GF-D8 (cell line): ENCODE data around the gene JAG1.

Experiments used
- DNase-seq: peaks from one replicate; lab custom pipeline; 2025; lab: John Stamatoyannopoulos, UW

The JAG1 gene

DNA sequence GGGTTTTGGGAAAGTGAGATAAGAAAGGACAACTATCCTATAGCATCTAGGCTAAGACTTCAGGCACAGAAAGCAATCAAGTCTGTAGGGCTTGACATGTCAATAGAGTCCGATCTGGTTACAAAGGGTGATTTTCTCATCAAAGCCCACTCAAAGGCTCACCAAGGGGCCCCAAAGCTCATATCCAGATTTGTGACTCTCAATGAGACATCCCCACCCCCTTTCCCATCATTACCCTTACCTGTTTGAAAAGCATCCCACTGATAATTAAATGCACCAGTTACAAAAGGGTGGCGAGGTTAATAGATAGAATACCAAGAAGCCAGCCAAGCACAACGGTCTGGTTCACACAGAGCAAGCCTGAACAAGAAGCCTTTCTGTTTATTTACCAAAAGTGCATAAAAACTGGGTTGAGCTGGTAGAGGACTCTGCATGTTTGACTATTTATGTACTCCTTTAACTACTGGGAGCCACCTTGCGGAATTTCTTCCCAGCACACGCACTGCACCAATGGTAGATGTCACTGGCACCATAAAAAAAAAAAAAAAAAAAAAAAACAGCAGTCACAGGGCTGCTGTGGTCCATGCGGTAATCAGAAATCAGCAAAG lies 6.1 kb downstream of the JAG1 start:
- DNase-seq: no peak

DNA sequence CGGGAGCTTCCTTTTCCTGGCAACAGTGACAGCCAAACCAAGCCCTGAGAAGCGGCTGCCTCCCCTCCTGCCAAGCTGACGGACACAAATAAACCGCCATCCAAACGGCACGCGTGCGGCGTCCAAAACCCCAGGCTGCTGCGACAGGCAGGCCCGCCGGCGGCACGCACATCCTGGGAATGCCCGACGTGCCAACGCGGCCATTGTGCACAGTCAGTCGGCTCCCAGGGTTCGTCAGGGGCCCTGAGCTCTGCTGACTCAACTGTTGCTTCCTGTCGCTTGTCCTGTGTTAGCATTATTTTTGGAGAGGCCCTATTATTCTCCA lies 6.8 kb downstream of the JAG1 start:
- no peak for DNase-seq

DNA sequence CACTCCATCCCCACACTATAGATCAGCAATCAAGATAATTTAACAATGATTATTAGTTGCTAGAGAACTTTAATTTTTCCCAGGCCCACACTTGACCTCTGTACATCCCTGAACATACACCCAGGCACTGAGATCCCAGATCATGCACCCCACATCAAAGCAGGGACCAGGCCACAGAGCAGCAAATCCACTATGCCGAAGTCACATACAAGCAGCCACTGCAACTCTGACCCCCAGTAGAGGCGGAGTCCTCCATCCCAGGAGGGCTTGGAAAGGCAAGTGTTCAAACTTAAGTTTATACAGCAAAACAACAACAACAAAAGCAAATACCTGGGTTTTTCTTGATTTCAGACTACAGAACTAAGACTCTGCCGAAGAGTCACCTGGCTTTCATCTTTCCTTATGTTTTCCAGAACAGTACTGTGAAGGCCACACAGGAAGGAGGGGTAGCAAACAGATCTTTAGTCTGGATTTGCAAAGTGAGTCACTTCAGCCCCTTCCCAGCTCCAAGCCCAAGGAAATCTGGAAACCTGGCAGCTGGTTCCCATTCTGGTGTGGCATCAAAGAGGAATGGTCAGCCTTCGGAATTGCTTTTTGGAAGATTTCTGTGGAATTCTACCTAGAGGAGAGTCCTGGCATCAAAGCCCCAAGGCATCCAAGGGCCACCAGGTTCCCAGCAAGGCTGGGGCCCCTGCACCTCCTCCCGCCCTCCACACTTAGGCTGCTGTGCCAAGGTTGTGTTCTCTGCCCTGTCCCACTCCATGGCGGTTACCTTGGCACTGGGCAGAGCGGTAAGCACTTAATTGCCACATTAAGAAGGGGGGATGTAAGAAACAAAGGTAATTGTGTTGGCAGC lies 7.3 kb downstream of the JAG1 start:
- no peak for DNase-seq

DNA sequence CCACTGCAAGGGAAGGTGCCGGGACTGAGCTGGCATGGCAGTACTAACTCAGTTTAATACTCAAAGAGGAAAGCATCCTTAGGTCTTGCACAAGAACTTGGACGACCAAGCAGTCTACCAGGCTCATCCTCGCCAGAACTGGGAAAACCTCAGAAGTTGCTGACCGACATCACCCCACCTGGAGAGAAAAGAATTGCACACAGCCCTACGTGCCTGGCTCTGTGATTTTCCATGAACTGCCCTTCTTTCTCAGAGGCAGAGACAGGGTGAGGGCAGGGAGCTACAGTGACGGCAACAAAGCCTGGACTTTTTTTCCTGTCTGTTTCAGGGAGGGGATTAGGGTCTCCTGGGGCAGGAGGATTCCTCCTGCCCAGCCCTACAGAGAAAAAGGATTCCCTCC lies 8.0 kb downstream of the JAG1 start:
- no peak for DNase-seq

DNA sequence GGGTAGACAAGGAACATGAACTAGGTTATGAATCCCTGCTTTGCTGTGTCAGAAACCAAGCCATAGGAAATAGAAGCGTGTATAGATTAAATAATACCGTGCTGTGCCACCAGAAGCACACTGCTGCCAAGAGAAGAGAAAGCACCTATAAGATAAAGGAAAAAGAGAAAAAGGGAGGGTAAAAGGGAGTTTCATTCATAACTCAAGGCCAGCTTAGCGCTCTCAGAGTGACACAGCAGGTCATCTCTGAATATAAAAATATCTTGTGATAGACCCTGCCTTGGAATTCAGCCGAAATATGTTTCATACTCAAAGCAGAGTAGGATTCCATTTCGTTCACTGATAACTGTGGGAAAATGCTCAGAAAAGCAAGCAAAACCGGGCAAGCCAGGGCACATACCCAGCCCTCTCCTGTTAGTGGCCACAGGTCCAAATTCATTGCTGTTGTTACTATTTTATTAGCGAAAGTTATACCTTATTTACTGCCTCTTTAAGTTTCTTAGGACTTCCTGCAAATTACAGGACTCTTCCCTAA lies 8.7 kb downstream of the JAG1 start:
- DNase-seq: no peak

DNA sequence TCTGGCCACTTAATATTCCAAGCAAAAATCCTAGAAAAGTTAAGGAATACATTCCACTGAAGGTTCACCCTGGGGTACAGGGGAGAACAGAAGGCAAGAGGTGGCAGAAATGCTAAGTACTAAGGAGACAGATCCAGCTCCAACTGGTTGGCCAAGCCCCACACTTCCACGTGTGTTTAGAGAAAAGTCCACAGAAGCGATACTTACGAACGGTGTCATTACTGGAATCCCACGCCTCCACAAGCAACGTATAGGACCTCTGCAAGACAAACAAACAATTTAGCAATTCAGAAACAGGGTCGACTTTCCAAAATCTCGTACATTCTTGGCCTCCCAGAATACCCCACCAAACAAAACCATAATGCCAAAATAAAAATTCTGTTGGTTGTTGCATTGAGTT lies 10.0 kb downstream of the JAG1 start:
- DNase-seq: no peak

DNA sequence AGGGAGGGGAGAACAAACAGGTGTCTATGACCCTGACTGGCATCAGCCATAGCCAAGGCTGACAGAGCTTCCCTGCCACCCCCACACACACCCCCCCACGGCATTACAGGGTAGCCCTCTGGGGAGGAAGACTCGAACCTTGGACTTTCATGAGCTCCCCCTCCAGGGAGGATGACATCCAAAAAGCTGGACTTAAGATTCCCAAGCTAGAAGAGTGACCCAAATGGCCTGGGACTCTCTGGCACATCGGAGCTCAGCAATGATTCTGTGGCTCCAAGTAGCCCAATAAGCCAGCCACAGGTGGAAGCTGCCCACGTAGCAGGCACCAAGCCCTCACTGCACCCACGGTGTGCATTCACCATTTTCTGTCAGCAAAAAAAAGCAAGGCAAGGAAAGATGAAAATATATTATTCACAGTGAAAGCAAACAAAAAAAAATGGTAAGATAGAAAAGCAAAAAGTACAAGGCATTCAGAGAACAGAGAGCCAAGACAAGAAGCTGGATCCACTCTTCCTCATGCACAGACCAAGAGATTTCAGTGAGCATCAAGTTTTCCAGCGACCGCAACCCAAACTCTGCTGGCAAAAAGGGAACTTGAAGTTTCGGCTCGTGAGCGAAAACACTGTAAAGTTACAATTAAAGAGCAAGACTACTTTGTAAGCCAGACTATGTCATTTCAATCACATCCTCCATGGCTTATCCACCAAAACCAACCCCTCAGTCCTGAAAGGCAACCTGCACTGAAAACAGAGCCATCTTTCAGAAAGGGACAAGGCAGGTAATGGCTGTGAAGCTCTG lies 10.9 kb downstream of the JAG1 start:
- DNase-seq: no peak

DNA sequence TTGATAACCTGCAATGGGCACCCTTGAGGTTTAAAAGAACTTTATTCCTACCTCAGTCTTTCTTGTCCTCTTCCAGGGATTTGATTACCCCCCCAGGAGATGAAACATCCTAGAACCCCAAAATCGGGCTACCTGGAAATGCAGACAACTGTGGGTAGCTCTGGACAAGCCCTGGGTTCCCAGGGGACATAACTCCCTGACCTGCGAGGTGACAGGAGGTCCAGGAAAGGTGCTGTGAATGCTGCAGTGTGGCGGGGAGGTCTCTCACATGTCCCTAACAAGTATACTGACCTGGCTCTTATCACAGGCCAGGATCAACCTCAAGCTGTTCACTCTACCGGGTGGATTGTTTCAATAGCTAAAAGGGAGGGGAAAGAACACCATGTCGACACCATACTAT lies 11.6 kb downstream of the JAG1 start:
- DNase-seq: no peak

DNA sequence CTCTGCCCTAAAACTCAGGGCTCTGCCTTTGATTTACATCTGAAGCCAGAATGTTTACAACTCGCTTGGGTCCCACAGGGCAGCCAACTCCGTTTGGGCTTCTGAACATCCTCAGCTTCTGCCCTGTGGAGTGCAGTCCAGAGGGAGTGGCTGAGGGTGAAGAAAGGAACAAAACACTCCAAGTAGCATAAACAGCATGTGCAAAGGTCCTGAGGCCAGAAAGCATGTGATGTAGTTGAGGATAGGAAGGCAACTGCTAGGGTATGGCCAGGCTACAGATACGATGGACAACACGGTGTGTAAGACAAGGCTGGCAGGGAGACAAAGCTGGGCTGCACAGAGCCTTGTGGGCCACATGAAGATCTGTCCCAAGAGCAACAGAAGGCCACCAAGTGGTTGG lies 12.5 kb downstream of the JAG1 start:
- no peak for DNase-seq

DNA sequence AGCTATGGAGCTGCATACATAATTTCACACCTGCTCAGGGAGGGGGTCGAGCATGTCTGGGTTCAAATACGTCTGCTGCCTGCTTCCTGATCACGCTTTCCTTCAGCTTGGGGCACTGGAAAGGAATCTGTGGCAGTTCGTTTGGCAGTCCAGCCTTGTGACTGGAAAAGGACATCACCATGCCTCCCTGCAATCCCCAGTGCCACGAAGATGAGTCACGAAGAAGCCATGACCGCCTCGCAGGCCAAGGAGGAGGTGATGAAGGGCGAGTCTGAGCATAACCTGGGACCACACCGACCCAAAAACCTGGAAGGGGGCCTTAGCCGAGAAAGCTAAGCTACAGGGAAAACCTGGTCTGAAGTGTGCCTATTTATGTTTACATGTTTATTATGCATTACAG lies 13.1 kb downstream of the JAG1 start:
- no peak for DNase-seq

DNA sequence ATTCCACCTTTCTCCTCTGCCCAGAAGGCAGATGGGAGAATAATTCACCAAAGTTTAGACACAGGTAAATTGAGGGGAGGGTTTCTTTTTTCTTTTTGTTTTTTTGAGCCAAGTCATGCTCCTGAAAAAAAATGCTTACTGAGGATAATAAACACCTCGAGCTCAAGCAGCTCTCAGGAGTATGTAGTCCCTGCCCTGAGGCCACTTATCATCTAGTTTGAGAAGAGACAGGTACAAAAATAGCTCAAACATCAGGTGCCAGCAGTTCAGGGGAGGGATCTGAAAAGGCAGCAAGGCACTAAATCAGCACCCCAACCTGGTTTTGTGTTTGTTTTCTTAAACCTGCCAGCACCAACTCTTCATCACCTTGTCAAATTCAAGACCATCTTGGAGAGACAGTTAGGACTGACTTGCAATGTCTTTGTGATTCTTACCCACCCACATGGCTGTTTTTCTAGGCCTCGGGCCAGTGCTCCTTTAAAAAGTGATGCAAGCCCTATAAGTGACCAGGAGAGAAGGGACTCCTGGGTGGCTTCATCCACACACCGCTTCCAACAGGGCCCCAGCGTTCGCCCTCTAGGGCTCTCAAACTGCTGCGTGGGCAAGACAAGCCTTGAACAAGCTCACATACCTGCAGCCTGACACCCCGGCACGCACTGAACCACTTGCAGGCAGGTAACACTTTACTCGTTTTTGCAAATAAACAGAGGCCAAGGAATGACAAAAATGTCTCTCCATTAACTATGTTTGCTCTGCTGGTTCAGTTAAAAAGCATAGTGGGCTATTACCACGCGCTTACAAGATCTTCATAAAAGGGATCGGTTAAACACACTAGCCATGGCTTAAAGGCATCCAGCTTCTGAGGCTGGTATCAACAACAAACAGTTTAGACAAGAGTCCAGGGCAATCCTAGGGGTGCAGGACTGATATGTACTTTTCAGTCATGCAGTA lies 13.9 kb downstream of the JAG1 start:
- DNase-seq: no peak

DNA sequence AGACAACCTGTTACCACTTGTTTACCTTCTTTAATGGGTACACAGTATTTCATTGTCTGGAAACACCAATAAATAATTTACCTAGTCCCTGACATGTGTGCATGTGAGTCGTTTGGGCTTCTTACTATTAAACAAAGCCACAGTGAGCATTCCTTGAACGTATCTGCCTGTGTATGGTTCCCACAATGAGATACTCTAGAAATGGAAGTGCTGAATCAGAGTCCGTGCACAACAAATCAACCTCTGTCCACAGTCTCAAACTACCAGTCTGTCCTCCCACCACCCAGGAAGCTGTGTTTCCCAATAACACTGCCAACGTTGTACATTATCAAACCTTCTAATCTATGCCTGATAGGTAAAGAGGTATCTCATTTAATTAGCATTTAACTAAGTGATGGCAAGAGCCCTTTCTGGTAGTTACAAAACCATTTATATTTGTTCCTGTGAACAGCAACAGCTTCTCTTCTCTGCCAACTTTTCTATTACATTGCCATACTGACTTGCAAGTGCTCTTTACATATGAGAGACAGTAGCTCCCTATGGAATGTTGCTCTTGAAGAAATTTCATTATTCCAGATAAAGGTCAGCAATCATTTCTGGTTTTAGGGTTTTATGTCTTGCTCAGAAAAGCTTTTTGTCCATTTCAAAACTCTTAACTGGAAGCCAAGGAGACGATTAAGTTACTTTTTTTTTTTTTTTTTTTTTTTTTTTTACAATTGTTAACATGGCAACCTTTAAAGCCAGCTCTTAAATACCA lies 14.7 kb downstream of the JAG1 start:
- DNase-seq: no peak

DNA sequence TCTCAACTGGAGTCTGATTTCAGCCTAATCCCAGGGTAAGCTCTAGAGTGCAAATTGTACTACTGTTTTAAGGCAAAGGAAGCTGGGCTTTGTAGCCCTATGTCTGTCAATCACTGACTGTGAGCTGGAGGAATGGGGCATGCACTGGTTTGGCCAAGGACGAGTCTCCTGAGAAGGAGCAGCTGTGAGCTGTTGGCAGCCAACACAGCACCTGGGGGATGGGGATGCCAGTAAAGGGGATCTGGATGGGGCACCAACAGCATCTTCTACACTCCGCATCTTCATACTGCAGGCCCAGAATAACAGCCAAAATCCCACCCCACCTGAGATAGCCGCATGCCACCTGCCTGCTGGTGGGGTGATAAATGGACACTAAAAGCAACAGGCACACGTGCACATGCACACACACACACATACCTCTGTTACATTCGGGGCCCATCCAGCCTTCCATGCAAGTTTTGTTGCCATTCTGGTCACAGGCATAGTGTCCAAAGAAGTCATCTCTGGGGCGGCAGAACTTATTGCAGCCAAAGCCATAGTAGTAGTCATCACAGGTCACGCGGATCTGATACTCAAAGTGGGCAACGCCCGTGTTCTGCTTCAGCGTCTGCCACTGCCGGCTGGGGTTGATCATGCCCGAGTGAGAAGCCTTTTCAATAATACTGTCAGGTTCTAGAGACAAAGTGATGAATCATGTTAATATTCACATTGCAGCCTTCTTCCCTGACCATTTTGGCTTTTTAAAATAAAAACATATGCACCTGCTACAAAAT lies 15.6 kb downstream of the JAG1 start:
- DNase-seq: no peak

DNA sequence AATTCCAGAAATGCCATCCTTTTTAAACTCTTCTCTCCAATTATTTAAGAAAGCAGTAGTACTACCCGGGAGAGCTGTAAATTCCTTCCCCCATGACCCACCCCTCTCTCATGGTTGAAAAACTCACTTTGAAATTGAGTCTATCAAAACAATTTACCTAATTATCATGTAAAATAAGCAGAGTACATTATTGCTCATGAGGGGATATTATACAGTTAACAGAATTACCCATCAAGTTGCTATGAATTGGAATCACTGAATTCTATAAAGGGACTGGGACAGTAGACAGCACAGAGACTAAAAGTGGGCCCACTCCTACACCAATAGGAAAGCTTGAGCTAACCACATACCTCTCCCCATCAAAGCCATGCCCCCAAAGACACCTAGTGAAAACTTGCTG lies 16.3 kb downstream of the JAG1 start:
- no peak for DNase-seq

DNA sequence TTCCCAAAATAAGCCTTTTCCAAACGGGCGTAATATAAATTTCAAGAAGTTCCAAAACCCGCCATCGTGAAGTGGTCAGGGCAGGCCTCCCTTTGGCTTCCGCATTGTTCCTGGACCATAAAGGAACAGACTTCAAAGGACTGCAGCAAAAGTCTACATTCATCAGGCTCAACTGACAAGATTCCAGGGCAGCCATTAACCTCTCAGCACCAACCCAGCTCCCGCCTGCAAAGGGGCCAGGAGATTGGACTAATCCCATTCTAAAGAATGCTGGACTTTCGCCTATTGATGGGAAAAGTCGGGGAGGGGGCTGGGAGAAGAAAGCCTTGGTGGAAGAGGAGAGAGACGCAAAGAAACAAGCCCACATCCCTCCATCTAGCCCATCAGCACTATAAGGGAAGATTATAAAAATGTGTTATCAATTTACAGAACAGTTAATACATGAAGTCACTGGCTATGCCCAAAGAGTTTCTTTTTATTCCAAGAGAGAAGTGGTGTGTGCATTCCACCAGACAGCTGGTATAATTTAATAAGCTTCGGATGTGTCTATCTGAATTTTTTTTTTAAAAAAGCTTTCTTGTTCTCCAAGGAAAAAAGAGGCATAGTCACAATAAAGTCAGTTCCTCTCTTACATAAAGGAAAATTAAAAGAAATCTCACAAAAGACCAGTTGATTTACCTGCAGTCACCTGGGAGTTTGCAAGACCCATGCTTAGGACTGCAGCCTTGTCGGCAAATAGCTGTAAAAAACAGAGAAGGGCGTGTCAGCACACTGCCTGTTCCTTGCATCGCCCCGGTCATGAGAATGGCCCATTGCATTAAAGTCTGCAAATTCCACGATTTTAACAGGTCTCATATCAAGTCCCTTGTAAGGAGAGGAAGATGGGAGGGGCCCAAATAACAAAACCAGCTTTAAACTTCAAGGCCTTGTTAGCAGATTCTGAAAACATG lies 17.8 kb downstream of the JAG1 start:
- no peak for DNase-seq

DNA sequence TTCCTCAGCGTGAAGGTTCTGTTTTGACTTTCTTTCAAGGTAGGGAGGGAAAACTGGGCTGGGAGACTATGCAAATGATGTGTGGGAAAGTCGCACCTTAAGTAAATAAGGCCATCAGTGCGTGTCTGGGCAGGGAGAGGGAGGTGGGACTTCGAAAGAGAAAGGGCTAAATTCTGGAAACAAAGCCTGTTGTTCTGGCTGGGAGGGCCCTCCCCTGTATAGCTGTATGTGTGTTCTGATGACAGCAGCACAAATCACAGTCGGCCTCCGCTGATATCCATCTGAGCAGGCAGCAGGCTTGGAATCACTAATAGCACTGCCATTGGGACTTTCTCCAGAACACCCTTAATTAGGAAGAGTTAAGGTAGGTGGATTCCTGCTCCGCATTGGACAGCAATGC lies 19.2 kb downstream of the JAG1 start:
- no peak for DNase-seq

DNA sequence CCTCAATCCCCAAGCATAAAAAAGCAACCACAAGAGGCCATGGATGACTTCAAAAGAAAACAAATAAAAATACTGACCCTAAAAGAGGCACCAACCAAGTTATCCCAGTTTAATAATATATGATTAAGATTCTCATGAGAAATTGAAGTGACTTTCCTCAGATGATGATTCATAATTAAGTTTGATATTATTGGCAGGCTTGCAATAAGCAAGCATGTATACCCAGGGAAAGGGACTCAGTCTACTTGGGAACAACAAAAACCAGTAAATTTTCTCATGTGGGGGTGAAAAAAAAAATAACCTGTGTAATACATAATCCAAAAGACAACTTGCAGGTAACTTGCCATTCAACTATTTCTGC lies 19.6 kb downstream of the JAG1 start:
- no peak for DNase-seq

DNA sequence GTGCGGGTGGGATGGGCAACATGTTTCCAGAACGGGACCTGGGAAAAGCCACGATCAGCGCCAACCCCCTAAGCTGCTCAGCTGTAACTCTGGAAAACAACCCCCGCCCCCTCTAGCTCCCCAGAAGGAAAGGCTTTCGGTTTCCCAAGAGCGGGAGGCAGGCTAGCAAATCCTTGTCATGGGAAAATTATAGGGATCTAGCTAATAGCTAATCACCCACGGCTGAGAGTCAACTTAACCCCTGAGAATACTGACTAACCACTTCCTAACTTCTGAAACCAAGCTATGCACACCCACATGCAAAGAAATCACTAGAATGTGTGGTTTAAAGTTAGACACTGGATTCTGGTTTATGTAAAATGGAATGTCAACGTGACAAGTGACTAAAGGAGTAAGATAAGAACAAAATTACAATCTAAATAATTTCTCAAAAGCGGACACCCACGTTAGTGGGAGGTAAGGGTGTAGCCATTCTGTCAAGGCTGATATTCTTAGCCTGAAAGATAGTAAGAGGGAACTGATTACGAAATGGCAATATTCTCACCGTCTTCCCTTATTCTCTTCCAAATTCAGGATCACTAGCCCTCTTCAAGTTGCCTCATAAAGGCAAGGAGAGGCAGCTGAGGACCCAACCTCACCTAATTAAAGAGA lies 20.1 kb downstream of the JAG1 start:
- no peak for DNase-seq
